22Rv1 (cell line): ENCODE measurements around the gene MSRB1.

Source experiments
- ZFX ChIP-seq: fragments of 450-650 bp; IDR thresholded peaks from 2 replicates; pipeline ENCODE4 v1.6.1; 2017; ENCODE audit warnings: antibody characterized with exemption, borderline replicate concordance
- TF ChIP-seq, protein P1 (sequence below): fragments of 450-650 bp; IDR thresholded peaks from 2 replicates; pipeline ENCODE4 v1.5.1; 2017; ENCODE audit warnings: mild to moderate bottlenecking

DNA sequence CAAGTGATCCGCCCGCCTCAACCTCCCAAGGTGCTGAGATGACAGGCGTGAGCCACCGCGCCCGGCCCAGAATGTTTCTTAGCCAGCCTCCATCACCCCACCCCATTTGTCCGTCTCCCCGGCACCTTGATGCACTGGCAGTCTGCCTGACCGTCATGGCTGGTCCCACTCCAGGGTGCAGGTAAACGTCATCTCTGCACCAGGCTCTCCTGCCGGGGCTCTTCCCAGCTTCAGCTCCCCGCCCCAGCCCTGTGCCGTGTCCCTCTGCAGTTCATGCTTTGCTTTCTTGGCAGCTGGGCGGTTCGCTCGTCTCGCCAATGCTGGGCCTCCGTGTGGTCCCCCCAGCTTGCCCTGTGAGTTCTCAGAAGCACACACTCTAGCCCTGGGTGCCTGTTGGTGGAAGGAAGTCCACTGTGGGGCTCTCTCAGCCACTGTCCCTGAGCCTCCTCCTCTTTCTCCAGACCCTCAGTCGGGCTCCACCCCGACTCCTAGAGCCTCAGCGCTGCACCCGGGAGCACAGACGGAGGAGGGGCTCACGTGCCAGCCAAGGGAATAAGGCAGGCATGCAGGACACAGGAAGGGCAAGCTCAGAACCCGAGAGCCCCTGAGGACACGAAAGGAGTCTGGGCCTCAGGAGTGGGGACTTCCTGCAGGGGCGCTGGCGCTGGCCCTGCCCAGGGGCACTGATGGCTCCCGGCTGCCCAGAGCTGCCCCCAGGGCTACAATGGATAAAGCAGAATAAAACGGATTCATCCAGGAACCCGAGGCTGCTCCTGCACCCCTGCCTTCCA is 36.7 kb downstream of the MSRB1 start:
- TF ChIP-seq, protein P1, sequence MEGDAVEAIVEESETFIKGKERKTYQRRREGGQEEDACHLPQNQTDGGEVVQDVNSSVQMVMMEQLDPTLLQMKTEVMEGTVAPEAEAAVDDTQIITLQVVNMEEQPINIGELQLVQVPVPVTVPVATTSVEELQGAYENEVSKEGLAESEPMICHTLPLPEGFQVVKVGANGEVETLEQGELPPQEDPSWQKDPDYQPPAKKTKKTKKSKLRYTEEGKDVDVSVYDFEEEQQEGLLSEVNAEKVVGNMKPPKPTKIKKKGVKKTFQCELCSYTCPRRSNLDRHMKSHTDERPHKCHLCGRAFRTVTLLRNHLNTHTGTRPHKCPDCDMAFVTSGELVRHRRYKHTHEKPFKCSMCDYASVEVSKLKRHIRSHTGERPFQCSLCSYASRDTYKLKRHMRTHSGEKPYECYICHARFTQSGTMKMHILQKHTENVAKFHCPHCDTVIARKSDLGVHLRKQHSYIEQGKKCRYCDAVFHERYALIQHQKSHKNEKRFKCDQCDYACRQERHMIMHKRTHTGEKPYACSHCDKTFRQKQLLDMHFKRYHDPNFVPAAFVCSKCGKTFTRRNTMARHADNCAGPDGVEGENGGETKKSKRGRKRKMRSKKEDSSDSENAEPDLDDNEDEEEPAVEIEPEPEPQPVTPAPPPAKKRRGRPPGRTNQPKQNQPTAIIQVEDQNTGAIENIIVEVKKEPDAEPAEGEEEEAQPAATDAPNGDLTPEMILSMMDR: no peak
- TF ChIP-seq ZFX: no peak
